ENCODE data around the gene GPR33. TPM values are rescaled to one million over a fixed set of nuclear protein-coding genes. Genes with fewer than 3 reads are reported as not detected.
A peak's percentile ranks its signal among the peaks of the same experiment; 100 is the strongest.
"Not testable (repeated sequence)": the region's sequence is repeated elsewhere in the genome, so short reads cannot be mapped to it uniquely, and the experiment has no call there.

GPR33 gene
- total and polyA plus RNA-seq, 5 donors = not detected

- WGBS = 93% methylated on average over 37 of the region's 45 CpGs
- H3K27me3 ChIP-seq (ENCODE audit: control insufficient read depth, insufficient read depth); ATAC-seq; H3K4me1 ChIP-seq (ENCODE audit: control insufficient read depth, insufficient read depth, low read length); intact Hi-C loops (cut with DNase I); H3K4me3 ChIP-seq (ENCODE audit: low read length); H3K27ac ChIP-seq (ENCODE audit: low read length); H3K9me3 ChIP-seq (ENCODE audit: control insufficient read depth, low read length): not testable (repeated sequence)
- DNase-seq = peak in 1 of 3 donors; percentile 52
These were observed 50.7 kb downstream of the GPR33 start for GRCh38 chr14:31437045-31437691.

- intact Hi-C loops (cut with DNase I) = no loop called here
- Histone ChIP-seq H3K27me3 (ENCODE audit: control insufficient read depth, insufficient read depth) (no peaks in the 10 kb centered on the region), H3K9me3 (ENCODE audit: control insufficient read depth, low read length) (no peaks in the 10 kb centered on the region), H3K4me3 (ENCODE audit: low read length) (no peak overlapping the region), H3K4me1 (ENCODE audit: control insufficient read depth, insufficient read depth, low read length) (no peaks in the 10 kb centered on the region), H3K27ac (ENCODE audit: low read length) (peak overlapping the region; percentile 0)
- ATAC-seq (peak; percentile 59 to 68), DNase-seq (no peak)
These were observed 52.6 kb downstream of the GPR33 start for GRCh38 chr14:31435276-31435675.

Other genes starting within 250 kb of the GPR33 start
- 10 to 100 TPM; 34.0 to 54.1 (median 41.3) TPM for gene HEATR5A, start 67.5 kb downstream of the GPR33 start, total RNA-seq
- 15.0 TPM for gene HEATR5A, start 67.5 kb downstream of the GPR33 start, polyA plus RNA-seq
- gene DTD2, start 30.5 kb downstream of the GPR33 start, total RNA-seq = 10 to 100 TPM in 1 of 4 donors, 1 to 10 TPM in 3; 7.9 to 10.7 (median 9.3) TPM
- 7.0 TPM for gene DTD2, start 30.5 kb downstream of the GPR33 start, polyA plus RNA-seq
- gene NUBPL, start 73.4 kb upstream of the GPR33 start, total RNA-seq = 10 to 100 TPM; 19.1 to 23.9 (median 22.2) TPM
- 9.6 TPM for gene NUBPL, start 73.4 kb upstream of the GPR33 start, polyA plus RNA-seq

Measured in right cardiac atrium (tissue), 5 donors.